ENCODE results near the gene CELF4.

CELF4 gene

GRCh38 chr18:37315935-37316334 lies 249.7 kb downstream of the CELF4 start:
- Histone ChIP-seq H2AFZ (no peak overlapping the region), H3K9me3 (ENCODE audit: control insufficient read depth, low read length) (no peaks in the 10 kb centered on the region), H3K4me2 (ENCODE audit: low read length) (no peak overlapping the region), H3K9ac (no peak overlapping the region), H3K27me3 (ENCODE audit: control insufficient read depth, insufficient read depth, low read length) (no peaks in the 10 kb centered on the region), H3K4me1 (no peaks in the 10 kb centered on the region), H3K36me3 (ENCODE audit: control insufficient read depth, insufficient read depth, low read length) (no peaks in the 10 kb centered on the region), H3K4me3 (ENCODE audit: low read depth, low read length) (no peak overlapping the region), H3K79me2 (no peaks in the 10 kb centered on the region), H3K27ac (no peak overlapping the region)
- TF ChIP-seq CTCF (IDR thresholded peaks at IDR 0.05) = no peak

- no peaks in the 10 kb centered on the region for H3K79me2 ChIP-seq
- H3K9me3 ChIP-seq (ENCODE audit: control insufficient read depth, low read length) = no peaks in the 10 kb centered on the region
- H3K27me3 ChIP-seq (ENCODE audit: control insufficient read depth, insufficient read depth, low read length) = no peaks in the 10 kb centered on the region
- H3K27ac ChIP-seq = no peak overlapping the region
- no peak overlapping the region for H3K9ac ChIP-seq
- no peaks in the 10 kb centered on the region for H3K36me3 ChIP-seq (ENCODE audit: control insufficient read depth, insufficient read depth, low read length)
- H3K4me3 ChIP-seq (ENCODE audit: low read depth, low read length) = no peak overlapping the region
- H3K4me2 ChIP-seq (ENCODE audit: low read length) = no peak overlapping the region
- no peak overlapping the region for H2AFZ ChIP-seq
- H3K4me1 ChIP-seq = no peaks in the 10 kb centered on the region
- no peak for TF ChIP-seq CTCF (IDR thresholded peaks at IDR 0.05)
Measured at GRCh38 chr18:37314534-37314933, 251.1 kb downstream of the CELF4 start.

GRCh38 chr18:37313624-37314023 lies 252.0 kb downstream of the CELF4 start:
- no peaks in the 10 kb centered on the region for H3K9me3 ChIP-seq (ENCODE audit: control insufficient read depth, low read length)
- no peak overlapping the region for H3K4me3 ChIP-seq (ENCODE audit: low read depth, low read length)
- no peaks in the 10 kb centered on the region for H3K4me1 ChIP-seq
- no peaks in the 10 kb centered on the region for H3K27me3 ChIP-seq (ENCODE audit: control insufficient read depth, insufficient read depth, low read length)
- no peak overlapping the region for H3K27ac ChIP-seq
- no peaks in the 10 kb centered on the region for H3K36me3 ChIP-seq (ENCODE audit: control insufficient read depth, insufficient read depth, low read length)
- H3K4me2 ChIP-seq (ENCODE audit: low read length) = no peak overlapping the region
- TF ChIP-seq CTCF (IDR thresholded peaks at IDR 0.05) = no peak
- no peak overlapping the region for H3K9ac ChIP-seq
- H2AFZ ChIP-seq = no peak overlapping the region
- H3K79me2 ChIP-seq = no peaks in the 10 kb centered on the region

GRCh38 chr18:37309861-37310260 lies 255.7 kb downstream of the CELF4 start:
- no peaks in the 10 kb centered on the region for H3K79me2 ChIP-seq
- no peak for TF ChIP-seq CTCF (IDR thresholded peaks at IDR 0.05)
- H3K36me3 ChIP-seq (ENCODE audit: control insufficient read depth, insufficient read depth, low read length) = no peaks in the 10 kb centered on the region
- H3K4me1 ChIP-seq = no peaks in the 10 kb centered on the region
- no peaks in the 10 kb centered on the region for H3K27me3 ChIP-seq (ENCODE audit: control insufficient read depth, insufficient read depth, low read length)
- no peak overlapping the region for H3K4me2 ChIP-seq (ENCODE audit: low read length)
- H3K9me3 ChIP-seq (ENCODE audit: control insufficient read depth, low read length) = no peaks in the 10 kb centered on the region
- no peak overlapping the region for H3K9ac ChIP-seq
- H3K4me3 ChIP-seq (ENCODE audit: low read depth, low read length) = no peak overlapping the region
- H3K27ac ChIP-seq = no peak overlapping the region
- no peak overlapping the region for H2AFZ ChIP-seq

GRCh38 chr18:37309059-37309458 lies 256.5 kb downstream of the CELF4 start:
- no peak overlapping the region for H2AFZ ChIP-seq
- no peak overlapping the region for H3K4me3 ChIP-seq (ENCODE audit: low read depth, low read length)
- no peak overlapping the region for H3K4me2 ChIP-seq (ENCODE audit: low read length)
- no peaks in the 10 kb centered on the region for H3K27me3 ChIP-seq (ENCODE audit: control insufficient read depth, insufficient read depth, low read length)
- H3K4me1 ChIP-seq = no peaks in the 10 kb centered on the region
- H3K79me2 ChIP-seq = no peaks in the 10 kb centered on the region
- no peak overlapping the region for H3K27ac ChIP-seq
- no peaks in the 10 kb centered on the region for H3K9me3 ChIP-seq (ENCODE audit: control insufficient read depth, low read length)
- H3K36me3 ChIP-seq (ENCODE audit: control insufficient read depth, insufficient read depth, low read length) = no peaks in the 10 kb centered on the region
- no peak for TF ChIP-seq CTCF (IDR thresholded peaks at IDR 0.05)
- H3K9ac ChIP-seq = no peak overlapping the region
